Activated CD4-positive, alpha-beta memory T cell treated with anti-CD3 and anti-CD28 coated beads for 36 hours (primary cell): ENCODE data around the gene SPTBN1. TPM values are rescaled to one million over a fixed set of nuclear protein-coding genes. Genes with fewer than 3 reads are reported as not detected.

Experiments
- CTCF ChIA-PET: fragments of 350-600 bp; sonication (Branson Sonifier 250); formaldehyde crosslinking; loops from one replicate; lab custom pipeline; 2021; ENCODE audit warnings: antibody characterized with exemption, inconsistent platforms; lab: Charles Lee
- POLR2A ChIA-PET: fragments of 350-600 bp; sonication (Branson Sonifier 250); formaldehyde crosslinking; loops from one replicate; lab custom pipeline; 2021; ENCODE audit warnings: antibody characterized with exemption; lab: Charles Lee
- DNase-seq: peaks from one replicate; pipeline ENCODE4 v3.0.0-alpha.2; 2020
- H3K27ac Mint-ChIP-seq: one replicate; pipeline ENCODE4 v1.8.0; 2021; ENCODE audit warnings: mixed read lengths
- H3K27me3 Mint-ChIP-seq: one replicate; pipeline ENCODE4 v1.8.0; 2021; ENCODE audit warnings: mixed read lengths
- H3K36me3 Mint-ChIP-seq: one replicate; pipeline ENCODE4 v1.8.0; 2021; ENCODE audit warnings: mixed read lengths
- H3K4me1 Mint-ChIP-seq: one replicate; pipeline ENCODE4 v1.8.0; 2021; ENCODE audit warnings: low read depth, mixed read lengths
- H3K4me3 Mint-ChIP-seq: one replicate; pipeline ENCODE4 v1.8.0; 2021; ENCODE audit warnings: mild to moderate bottlenecking, mixed read lengths
- H3K9me3 Mint-ChIP-seq: one replicate; pipeline ENCODE4 v1.8.0; 2021; ENCODE audit warnings: mixed read lengths
- intact Hi-C: fragments of 100-400 bp; cut with micrococcal nuclease; formaldehyde crosslinking; loops from one replicate; pipeline ENCODE4 v1.15.1; 2023
- total RNA-seq, 2 experiments: library from RNA; stranded (reverse); gene quantifications; one replicate each; pipeline ENCODE4 v1.2.3, GENCODE V29; 2021

The SPTBN1 gene
- total RNA-seq, 2 experiments from 2014 or later = 67.5 to 68.1 TPM

DNA sequence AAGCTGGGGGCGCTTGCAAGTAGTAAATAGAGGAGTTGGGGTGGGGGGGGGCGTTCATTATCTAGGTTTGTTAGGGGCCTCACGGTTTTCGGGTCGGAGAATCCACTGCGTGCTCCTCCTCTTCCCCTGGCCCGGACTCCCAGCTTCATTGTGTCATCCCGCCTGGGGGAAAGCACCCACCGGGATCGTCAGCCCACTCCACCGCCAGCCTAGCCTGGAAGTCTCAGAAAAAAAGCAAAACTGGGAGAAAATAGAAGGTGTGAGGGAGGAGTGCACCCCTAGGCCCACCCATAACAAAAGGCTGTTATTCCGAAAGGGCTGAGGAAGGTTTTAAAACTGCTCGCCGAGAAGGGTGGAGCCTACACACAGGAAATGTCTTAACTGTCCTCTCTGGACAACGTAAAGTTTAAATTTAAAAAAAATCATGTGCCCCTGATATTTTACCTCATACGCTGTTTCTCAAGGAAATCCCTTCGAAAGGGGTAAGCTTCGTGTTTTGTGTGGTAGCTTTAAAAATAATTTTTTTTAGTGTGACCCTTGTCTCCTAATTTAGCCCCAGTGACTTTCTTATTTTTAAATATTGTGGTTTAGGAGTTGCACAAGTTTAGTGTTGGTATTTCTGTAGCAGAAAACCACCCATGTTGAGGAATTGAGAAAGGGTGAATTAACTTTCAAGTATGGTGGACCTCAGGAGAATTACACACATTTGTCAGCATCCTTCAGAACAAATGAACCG is 104.2 kb downstream of the SPTBN1 start:
- ChIA-PET POLR2A (interaction anchor here (0.6 to 4.1 kb wide), 16 partner anchors 9 to 163 kb away, joined by 3 to 113 read pairs (median 4); partner anchors contain the start of gene EML6), CTCF (interaction anchor here (1.3 to 4.2 kb wide), 6 partner anchors 10 to 98 kb away, joined by 3 to 37 read pairs (median 17); no protein-coding TSS in a partner anchor)
- Mint-ChIP-seq H3K36me3 (peaks cover 14% of the 10 kb centered on the region), H3K4me3 (peak overlapping the region; percentile 83), H3K27me3 (no peaks in the 10 kb centered on the region), H3K9me3 (no peaks in the 10 kb centered on the region), H3K4me1 (peaks cover 50% of the 10 kb centered on the region), H3K27ac (peak overlapping the region; percentile 89)
- DNase-seq = peak; percentile 49
- intact Hi-C loops = loop anchor here (1.0 to 2.0 kb wide), 3 partner anchors 11 to 36 kb away; no protein-coding TSS in a partner anchor

DNA sequence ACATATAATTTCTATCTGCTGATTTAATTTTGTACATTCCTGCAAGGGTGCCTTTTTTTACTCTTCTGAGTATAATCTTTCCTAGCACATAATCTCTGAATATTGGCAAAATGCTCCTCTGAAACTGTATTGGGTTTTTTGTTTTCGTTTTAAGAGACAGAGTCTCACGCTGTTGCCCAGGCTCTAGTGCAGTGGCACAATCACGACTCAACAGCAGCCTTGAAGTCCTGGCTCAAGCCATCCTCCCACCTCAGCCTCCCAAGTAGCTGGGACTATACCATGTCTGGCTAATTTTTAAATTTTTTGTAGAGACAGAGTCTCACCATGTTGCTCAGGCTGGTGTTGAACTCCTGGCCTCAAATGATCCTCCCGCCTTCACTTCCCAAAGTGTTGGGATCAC is 104.9 kb downstream of the SPTBN1 start:
- peak overlapping the region; percentile 89 for H3K27ac Mint-ChIP-seq
- intact Hi-C loops = loop anchor here (2.0 kb wide), 1 partner anchor 36 kb away; no protein-coding TSS in a partner anchor
- peaks cover 14% of the 10 kb centered on the region for H3K36me3 Mint-ChIP-seq
- peak overlapping the region; percentile 83 for H3K4me3 Mint-ChIP-seq
- ChIA-PET POLR2A (interaction anchor here (1.0 to 4.1 kb wide), 5 partner anchors 11 to 102 kb away, joined by 3 to 113 read pairs (median 17); no protein-coding TSS in a partner anchor), CTCF (interaction anchor here (1.5 to 4.2 kb wide), 5 partner anchors 10 to 97 kb away, joined by 3 to 37 read pairs (median 21); no protein-coding TSS in a partner anchor)
- H3K4me1 Mint-ChIP-seq = peaks cover 55% of the 10 kb centered on the region
- no peak for DNase-seq
- no peaks in the 10 kb centered on the region for H3K27me3 Mint-ChIP-seq
- no peaks in the 10 kb centered on the region for H3K9me3 Mint-ChIP-seq

DNA sequence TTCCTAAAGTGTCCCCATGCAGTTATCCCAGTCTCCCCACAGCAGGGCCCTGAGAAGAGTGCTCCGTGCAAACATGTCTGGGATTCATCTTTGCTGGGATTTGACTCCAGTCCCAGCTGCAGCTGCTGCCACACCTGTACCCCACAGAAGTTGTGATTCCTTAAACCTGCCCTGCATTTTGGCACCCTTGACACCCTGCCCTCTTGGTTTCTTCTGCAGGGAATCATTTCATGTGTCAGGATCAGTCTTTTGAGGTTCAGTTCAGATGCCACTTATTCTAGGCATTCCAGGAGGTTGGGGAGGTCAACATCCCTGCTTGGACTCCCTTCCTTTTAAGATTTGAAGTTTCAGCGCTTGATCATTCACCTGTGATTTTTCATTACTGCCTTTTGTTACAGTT is 108.3 kb downstream of the SPTBN1 start:
- H3K9me3 Mint-ChIP-seq = no peaks in the 10 kb centered on the region
- H3K27me3 Mint-ChIP-seq = no peaks in the 10 kb centered on the region
- no peak overlapping the region for H3K27ac Mint-ChIP-seq
- intact Hi-C loops = no loop called here
- H3K36me3 Mint-ChIP-seq = peaks cover 12% of the 10 kb centered on the region
- CTCF ChIA-PET = no interaction called here
- POLR2A ChIA-PET = no interaction called here
- peaks cover 63% of the 10 kb centered on the region for H3K4me1 Mint-ChIP-seq
- DNase-seq = no peak
- no peak overlapping the region for H3K4me3 Mint-ChIP-seq

DNA sequence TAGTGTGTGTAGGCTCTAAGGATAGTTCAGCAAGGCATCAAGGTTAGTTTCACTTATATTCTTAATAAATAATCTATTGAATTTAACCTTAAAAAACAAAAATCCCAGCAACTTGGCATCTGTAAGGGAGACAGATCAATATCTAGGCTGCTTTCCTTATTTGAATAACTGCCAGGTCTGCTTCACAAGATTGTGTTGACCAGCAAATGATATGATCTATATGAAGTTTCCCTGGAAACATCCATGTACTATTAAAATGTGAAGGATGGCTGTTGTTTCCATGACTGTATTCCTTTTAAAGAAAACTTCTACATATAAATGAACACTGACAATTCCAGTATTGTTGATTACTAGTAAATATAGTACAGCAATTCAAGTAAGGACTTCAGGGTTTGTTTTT is 109.4 kb downstream of the SPTBN1 start:
- DNase-seq = no peak
- Mint-ChIP-seq H3K27me3 (no peaks in the 10 kb centered on the region), H3K4me1 (peaks cover 74% of the 10 kb centered on the region), H3K27ac (no peak overlapping the region), H3K4me3 (no peak overlapping the region), H3K36me3 (peaks cover 6% of the 10 kb centered on the region), H3K9me3 (no peaks in the 10 kb centered on the region)
- intact Hi-C loops = no loop called here
- ChIA-PET CTCF (interaction anchor here (0.7 kb wide), 1 partner anchor 92 kb away, joined by 3 read pairs; no protein-coding TSS in a partner anchor), POLR2A (no interaction called here)

DNA sequence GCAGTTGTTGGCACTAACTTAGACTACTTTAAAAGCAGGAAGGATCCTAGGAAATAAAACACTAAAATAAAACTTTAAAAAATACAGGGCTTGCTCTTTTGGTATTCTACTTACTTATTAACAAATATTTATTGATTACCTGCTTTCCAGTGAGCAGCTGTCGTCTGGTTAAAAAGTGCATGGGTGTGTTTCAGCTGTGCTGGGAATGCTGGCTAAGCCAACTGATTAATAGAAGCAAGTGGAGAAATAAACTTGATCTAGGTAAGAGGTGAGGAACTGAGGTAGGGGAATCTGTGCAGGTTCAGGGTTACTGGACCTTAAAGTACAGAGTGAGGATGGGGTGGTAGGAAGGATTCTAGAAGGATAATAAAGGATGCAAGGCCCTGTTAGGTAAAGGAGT is 110.8 kb downstream of the SPTBN1 start:
- intact Hi-C loops = no loop called here
- ChIA-PET CTCF (interaction anchor here (0.6 kb wide), 1 partner anchor 65 kb away, joined by 5 read pairs; no protein-coding TSS in a partner anchor), POLR2A (no interaction called here)
- Mint-ChIP-seq H3K27me3 (no peaks in the 10 kb centered on the region), H3K4me1 (peaks cover 79% of the 10 kb centered on the region), H3K27ac (peak overlapping the region; percentile 28), H3K4me3 (no peak overlapping the region), H3K36me3 (peaks cover 3% of the 10 kb centered on the region), H3K9me3 (no peaks in the 10 kb centered on the region)
- no peak for DNase-seq

DNA sequence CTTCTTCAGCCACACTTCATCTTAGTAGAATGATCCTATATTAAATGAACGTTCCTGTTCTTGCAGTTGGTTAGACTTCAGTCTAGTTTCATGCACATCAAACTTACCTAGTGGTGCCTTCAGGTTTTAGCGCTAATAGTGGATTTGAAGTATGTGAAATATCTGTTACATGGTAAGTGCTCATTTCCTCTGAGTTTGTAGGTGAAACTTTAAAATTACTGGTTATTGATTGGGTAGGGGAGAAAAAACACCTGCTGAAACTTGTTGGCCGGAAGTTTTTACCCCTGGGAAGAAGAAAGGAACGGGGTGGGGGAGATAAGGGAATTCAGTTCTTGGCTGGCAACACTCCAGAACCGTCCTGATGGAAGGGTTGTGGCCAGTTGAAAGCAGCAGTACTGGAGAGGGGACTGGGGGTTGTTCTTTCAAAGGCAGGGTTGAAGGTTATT is 112.8 kb downstream of the SPTBN1 start:
- Mint-ChIP-seq H3K9me3 (no peaks in the 10 kb centered on the region), H3K4me3 (peak overlapping the region; percentile 76), H3K27me3 (no peaks in the 10 kb centered on the region), H3K4me1 (peaks cover 82% of the 10 kb centered on the region), H3K36me3 (no peaks in the 10 kb centered on the region), H3K27ac (peak overlapping the region; percentile 96)
- intact Hi-C loops = no loop called here
- no peak for DNase-seq
- POLR2A ChIA-PET = interaction anchor here (1.3 to 9.1 kb wide), 2 partner anchors 10 to 28 kb away, joined by 3 to 113 read pairs; no protein-coding TSS in a partner anchor
- CTCF ChIA-PET = interaction anchor here (0.9 to 6.2 kb wide), 2 partner anchors 10 to 89 kb away, joined by 3 to 37 read pairs; no protein-coding TSS in a partner anchor

DNA sequence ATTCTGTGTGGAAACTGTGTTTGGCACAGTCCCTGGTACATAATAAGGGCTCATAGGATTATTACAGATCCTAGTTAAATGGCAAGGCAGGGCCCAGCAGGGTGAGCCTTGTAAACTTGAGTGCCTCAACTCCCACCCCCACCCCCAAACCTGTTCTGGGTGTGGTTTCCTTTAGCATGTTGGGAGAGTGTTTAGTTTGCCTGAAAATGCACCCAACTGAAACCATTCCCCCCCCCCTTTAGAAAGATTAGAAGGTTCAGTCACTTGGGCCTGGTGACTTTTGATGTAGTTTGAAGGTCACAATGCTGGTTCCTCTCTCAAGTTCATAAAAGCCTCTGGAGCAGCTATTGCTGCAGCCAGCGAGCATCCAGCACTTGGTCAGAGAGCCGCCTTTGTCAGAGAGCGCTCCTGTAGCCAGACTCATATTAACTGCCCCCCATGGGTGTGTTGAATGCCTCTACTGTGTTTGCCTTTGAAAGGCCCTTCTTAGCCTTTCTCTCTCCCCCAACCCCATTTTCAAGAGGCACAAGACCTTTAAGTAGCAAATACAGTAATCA is 113.7 kb downstream of the SPTBN1 start:
- CTCF ChIA-PET = interaction anchor here (0.7 to 6.2 kb wide), 4 partner anchors 11 to 127 kb away, joined by 3 to 37 read pairs (median 4); no protein-coding TSS in a partner anchor
- Mint-ChIP-seq H3K9me3 (no peaks in the 10 kb centered on the region), H3K27me3 (no peaks in the 10 kb centered on the region), H3K36me3 (peaks cover 2% of the 10 kb centered on the region), H3K27ac (peak overlapping the region; percentile 96), H3K4me1 (peaks cover 83% of the 10 kb centered on the region), H3K4me3 (peak overlapping the region; percentile 76)
- intact Hi-C loops = loop anchor here (5.0 to 10.0 kb wide), 8 partner anchors 48 to 1047 kb away; partner anchors contain the start of genes ASB3, CLHC1, ERLEC1 and PPP4R3B
- peak; percentile 55 for DNase-seq
- POLR2A ChIA-PET = interaction anchor here (1.0 to 9.1 kb wide), 3 partner anchors 11 to 34 kb away, joined by 3 to 113 read pairs (median 3); no protein-coding TSS in a partner anchor

DNA sequence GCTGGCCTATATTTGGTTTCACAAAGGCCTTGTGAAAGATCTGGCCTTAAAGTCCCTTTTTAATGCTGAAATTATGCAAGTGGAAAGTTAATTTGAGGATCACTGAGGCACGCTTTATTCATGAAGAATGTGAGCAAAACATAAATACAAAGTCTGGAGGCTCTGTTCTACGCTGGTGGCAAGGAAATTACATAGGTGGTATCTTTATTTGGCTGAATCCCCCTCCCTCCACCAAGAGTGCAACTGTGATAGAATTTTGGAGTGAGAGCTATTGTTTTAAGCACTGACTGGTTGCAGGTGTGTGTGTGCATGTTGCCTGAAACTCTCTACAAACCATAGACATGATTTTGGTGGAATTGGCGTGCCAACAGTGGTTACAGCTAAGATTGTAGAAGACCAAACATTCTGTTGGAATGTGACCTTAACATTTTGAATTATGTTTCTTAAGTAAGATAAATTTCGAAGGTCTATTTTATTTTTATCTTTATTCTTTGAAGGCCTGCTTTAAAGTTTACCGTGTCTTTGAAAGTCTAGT is 114.3 kb downstream of the SPTBN1 start:
- Mint-ChIP-seq H3K27me3 (no peaks in the 10 kb centered on the region), H3K9me3 (no peaks in the 10 kb centered on the region), H3K36me3 (peaks cover 3% of the 10 kb centered on the region), H3K4me1 (peaks cover 85% of the 10 kb centered on the region), H3K27ac (peak overlapping the region; percentile 96), H3K4me3 (peak overlapping the region; percentile 76)
- ChIA-PET CTCF (interaction anchor here (0.7 to 6.2 kb wide), 4 partner anchors 12 to 127 kb away, joined by 3 to 37 read pairs (median 5); no protein-coding TSS in a partner anchor), POLR2A (interaction anchor here (1.0 to 9.1 kb wide), 4 partner anchors 11 to 33 kb away, joined by 3 to 113 read pairs (median 5); no protein-coding TSS in a partner anchor)
- intact Hi-C loops = loop anchor here (5.0 to 10.0 kb wide), 8 partner anchors 48 to 1047 kb away; partner anchors contain the start of genes ASB3, CLHC1, ERLEC1 and PPP4R3B
- no peak for DNase-seq

DNA sequence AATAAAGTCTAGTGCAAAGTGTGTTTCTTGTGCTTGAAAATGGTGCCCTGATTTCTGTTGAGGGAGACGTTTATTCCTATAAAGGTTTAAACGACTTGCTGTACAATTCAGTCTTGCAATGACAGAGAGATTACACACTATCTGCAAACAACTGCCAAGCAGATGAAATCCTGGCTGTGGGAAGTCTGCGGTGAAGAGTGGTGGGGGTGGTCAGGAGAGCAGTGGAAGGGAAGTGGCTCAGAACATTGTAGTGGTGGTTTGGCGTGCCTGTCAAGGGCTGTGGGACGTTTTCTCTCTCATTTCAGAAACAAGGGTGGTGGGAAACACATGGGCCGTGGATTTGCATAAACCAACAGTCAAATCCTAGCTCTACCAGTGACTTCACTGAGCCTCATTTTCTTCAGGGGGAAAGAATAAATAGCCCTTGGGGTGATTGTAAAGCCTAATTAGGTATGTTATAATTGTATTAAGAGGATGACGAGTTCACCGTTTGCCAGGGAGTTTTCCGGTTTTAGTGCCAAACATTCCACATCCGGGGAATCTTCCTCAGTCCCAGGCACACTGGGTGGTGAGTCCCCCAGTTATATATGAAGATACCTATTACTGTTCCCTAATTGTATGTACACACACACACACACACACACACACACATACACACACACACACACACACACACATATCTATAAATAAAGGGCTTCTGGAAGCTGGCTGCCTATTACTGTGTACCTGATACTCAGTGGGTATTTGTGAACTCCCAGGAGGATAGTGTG is 115.0 kb downstream of the SPTBN1 start:
- H3K27ac Mint-ChIP-seq = peak overlapping the region; percentile 96
- H3K4me3 Mint-ChIP-seq = peak overlapping the region; percentile 36
- peaks cover 85% of the 10 kb centered on the region for H3K4me1 Mint-ChIP-seq
- intact Hi-C loops = loop anchor here (1.0 to 10.0 kb wide), 9 partner anchors 11 to 1046 kb away; partner anchors contain the start of genes ASB3, CLHC1, ERLEC1 and PPP4R3B
- H3K27me3 Mint-ChIP-seq = no peaks in the 10 kb centered on the region
- no peaks in the 10 kb centered on the region for H3K9me3 Mint-ChIP-seq
- peaks cover 5% of the 10 kb centered on the region for H3K36me3 Mint-ChIP-seq
- ChIA-PET CTCF (interaction anchor here (1.0 to 6.2 kb wide), 5 partner anchors 11 to 95 kb away, joined by 3 to 37 read pairs (median 4); no protein-coding TSS in a partner anchor), POLR2A (interaction anchor here (0.7 to 9.1 kb wide), 4 partner anchors 9 to 20 kb away, joined by 3 to 113 read pairs (median 6); no protein-coding TSS in a partner anchor)
- peak; percentile 93 for DNase-seq

DNA sequence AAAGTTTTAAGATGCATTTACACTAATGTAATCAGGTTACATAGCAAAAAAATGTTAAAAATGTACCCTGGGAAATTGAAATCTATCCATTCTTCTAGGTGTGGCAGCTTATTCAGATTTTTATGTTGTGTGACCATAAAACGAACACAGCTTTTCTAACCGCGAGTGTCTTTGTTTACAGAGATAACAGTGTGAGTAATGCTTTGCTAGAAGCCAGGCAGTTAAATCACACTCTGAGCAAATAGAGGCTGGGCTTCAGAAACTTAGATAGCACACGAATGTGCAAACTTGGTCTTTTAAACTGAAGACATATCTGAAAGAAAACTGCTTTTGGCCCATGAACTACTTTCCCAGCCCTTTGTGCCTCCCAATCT is 116.1 kb downstream of the SPTBN1 start:
- POLR2A ChIA-PET = interaction anchor here (0.7 to 9.1 kb wide), 8 partner anchors 9 to 108 kb away, joined by 3 to 113 read pairs (median 5); no protein-coding TSS in a partner anchor
- intact Hi-C loops = loop anchor here (5.0 to 10.0 kb wide), 8 partner anchors 50 to 1045 kb away; partner anchors contain the start of genes ASB3, CLHC1, ERLEC1 and PPP4R3B
- H3K9me3 Mint-ChIP-seq = no peaks in the 10 kb centered on the region
- peak overlapping the region; percentile 96 for H3K27ac Mint-ChIP-seq
- no peaks in the 10 kb centered on the region for H3K27me3 Mint-ChIP-seq
- CTCF ChIA-PET = interaction anchor here (0.5 to 6.2 kb wide), 6 partner anchors 8 to 86 kb away, joined by 3 to 37 read pairs (median 4); no protein-coding TSS in a partner anchor
- peaks cover 90% of the 10 kb centered on the region for H3K4me1 Mint-ChIP-seq
- H3K36me3 Mint-ChIP-seq = peaks cover 8% of the 10 kb centered on the region
- no peak for DNase-seq
- peak overlapping the region; percentile 40 for H3K4me3 Mint-ChIP-seq
